NCI-H446 (cell line): ENCODE results near the gene TBC1D13.
"Not testable (repeated sequence)": the region's sequence is repeated elsewhere in the genome, so short reads cannot be mapped to it uniquely, and the experiment has no call there.

ENCODE experiments used
- DNase-seq, 2 experiments: peaks; one replicate each; lab custom pipeline; 2025; lab: John Stamatoyannopoulos, UW

Gene TBC1D13

DNA sequence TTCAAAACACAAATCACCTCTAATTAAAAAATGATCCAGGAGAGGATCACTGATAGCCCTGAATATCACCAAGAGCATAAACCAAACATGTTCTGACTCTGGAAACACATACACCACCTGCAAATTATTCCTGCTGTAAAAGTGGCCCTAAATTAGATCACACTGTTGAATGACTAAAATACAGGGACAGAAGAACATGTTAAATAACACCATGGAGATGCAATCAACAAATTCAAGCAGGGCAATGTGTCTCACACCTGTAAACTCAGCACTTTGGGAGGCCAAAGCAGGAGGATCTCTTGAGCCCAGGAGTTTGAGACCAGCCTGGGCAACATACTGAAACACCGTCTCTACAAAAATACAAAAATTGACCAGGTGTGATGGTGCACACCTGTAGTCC is 60.8 kb downstream of the TBC1D13 start:
- no peak for DNase-seq

DNA sequence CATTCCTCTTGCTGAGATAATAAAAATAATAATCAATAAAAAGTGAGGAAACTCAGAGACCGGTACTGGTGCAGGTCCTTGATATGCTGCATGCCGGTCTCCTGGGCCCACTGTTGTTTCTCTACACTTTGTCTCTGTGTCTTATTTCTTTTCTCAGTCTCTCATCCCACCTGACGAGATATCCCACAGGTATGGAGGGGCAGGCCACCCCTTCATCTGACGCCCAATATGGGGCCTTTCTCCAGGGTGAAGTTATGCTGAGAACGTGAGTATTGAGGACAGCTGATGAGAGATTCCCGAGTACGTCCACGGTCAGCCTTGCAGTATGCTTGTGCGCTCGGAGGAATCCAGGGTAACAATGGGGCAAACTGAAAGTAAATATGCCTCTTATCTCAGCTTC is 64.0 kb downstream of the TBC1D13 start:
- DNase-seq = not testable (repeated sequence)

GRCh38 chr9:128851779-128852600 is 64.9 kb downstream of the TBC1D13 start:
- peak in 1 of 2 experiments; percentile 24 for DNase-seq

GRCh38 chr9:128852646-128853045 is 65.6 kb downstream of the TBC1D13 start:
- not testable (repeated sequence) for DNase-seq

DNA sequence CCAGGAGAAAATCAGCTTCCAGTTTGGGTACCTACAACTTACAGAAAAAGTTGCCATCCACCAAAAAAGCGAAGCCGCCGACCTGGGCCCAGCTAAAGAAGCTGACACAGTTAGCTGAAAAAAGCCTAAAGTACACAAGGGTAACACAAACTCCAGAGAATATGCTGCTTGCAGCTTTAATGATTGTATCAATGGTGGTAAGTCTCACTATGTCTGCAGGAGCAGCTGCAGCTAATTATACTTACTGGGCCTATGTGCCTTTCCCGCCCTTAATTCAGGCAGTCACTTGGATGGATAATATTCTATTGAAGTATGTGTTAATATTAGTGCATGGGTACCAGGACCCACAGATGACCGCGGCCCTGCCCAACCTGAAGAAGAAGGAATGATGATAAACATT is 67.4 kb downstream of the TBC1D13 start:
- not testable (repeated sequence) for DNase-seq

DNA sequence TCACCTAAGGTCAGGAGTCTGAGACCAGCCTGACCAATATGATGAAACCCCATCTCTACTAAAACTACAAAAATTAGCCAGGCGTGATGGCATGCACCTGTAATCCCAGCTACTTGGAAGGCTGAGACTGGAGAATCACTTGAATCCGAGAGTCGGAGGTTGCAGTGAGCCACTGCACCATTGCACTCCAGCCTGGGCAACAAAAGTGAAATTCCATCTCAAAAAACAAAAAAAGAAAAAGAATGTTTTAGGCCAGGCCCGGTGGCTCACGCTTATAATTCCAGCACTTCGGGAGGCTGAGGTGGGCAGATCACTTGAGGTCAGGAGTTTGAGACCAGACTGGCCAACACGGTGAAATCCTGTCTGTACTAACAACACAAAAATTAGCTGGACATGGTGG is 71.4 kb downstream of the TBC1D13 start:
- not testable (repeated sequence) for DNase-seq
